Stimulated activated CD8-positive, alpha-beta memory T cell treated with anti-CD3 and anti-CD28 coated beads, Interleukin-4, amount 100 ng/mL, for 4 hours (primary cell): ENCODE results near the gene NCAPD3.

ENCODE experiments used
- DNase-seq, 2 donors: peaks; one replicate each; pipeline ENCODE4 v3.0.0-alpha.2; 2020; ENCODE audit warnings: low read depth in 2 of 2, low spot score in 1 of 2

NCAPD3 gene

DNA sequence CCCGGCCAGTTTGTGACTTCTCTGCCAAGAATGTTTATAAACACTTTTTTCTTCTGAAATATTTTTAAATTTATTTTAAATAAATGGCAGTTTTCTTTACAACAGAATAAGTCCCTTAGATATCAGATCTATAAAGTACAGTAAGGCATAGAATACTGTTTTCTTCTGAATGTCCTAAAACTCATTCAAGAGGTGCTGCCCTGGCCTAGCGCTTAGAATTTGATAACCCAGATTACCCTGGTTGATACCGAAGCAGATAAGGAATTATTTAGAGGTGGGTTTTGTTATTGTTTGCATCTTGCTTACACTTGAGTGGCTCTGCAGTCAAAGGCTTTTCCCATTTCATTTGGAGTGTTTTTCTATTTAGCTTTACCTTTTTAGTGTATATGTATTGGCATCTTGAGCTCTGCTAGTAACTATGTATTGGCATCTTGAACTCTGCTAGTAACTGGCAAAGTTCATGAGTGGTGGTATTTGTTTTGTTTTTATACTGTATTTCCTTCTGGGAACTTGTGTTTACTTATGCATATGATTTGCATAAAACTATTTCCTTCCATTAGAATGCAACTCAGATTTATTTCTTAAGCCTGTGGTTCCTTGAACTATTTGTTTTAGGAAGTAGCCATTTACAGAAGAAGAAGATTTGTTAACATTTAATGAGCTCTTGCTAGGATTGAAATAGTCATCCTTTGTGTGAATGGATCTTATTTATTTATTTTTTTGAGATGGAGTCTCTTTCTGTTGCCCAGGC, 30.8 kb upstream of the NCAPD3 start:
- no peak for DNase-seq

DNA sequence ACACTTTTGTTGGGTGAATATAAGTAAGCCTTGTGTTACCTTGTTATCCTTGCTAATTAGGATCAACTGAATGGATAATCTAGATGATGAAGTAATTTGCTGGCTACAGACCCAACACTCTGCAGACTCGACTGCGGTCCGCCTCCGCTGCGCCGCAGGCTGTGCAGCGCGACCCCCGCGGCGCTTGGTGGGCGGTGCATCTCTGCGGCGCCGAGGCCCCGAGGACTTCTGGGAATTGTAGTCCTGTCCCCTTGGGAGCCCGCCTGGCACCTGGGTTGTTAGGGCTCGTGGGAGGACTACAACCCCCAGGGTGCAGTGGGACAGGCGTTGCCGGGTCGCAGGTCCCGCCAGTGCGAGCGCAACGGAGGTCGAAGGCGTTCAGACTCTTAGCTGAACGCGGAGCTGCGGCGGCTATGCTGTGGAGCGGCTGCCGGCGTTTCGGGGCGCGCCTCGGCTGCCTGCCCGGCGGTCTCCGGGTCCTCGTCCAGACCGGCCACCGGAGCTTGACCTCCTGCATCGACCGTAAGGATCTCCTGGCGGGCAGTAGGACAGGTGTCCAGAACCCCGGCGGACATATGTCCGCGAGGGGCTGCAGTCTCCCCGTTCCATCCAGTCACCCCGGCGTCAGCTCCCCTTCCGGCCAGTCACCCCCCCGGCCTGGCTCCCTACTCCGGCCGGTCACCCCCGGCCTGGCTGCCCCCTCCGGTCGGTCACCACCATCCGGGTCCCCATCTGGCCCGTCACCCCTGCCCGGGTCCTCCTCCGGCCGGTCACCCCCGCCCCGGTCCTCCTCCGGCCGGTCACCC, 29.6 kb upstream of the NCAPD3 start, which contains the start of the genes ACAD8 and THYN1:
ACAD8 (plus strand) TSS at position 381 of the 806 bp plus-strand sequence; CDS start at position 414, 33 bp downstream.
THYN1 (minus strand) TSS at position 165 of the 806 bp plus-strand sequence. CDS start 470 bp downstream, outside the sequence.
- DNase-seq = peak; percentile 82 to 92

DNA sequence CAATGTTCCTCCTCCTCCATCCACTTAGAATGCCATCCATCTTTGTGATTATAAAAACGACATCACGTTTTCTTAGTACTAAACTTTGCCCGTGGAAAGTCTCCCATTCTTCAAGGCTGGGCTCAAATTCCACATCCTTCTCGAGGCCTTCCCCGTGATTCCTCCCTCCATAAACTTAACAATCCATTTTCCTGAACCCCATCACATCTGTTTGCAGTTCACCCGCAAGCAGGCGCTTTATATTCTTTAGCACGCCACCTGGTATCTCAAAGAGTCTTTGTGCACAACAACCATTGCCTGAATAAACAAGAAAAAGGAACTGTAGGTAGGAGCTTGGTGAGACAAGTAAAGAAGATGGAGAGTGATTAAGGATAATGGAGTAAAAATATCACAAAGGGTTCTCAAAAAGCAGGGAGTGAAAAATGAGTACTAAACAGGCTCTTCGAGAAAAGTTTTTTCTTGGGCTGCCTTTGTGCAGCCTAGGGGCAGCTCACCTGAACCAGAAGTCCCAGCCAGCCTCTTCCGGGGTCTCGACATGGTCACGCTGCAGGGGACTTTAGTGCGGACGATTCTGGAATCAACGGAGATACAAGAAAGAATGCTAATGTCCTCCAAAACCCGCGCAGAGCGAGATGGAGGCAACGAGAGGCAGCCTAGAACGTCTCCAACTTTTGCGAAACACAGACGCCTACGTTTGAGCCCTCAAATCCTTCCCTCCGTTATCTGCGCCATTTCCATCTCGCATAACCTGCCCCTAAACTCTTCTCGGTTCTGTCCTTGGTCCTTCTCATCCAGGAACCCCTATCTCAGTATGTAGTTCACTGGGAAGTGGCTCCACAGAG, 28.8 kb upstream of the NCAPD3 start:
- no peak for DNase-seq

DNA sequence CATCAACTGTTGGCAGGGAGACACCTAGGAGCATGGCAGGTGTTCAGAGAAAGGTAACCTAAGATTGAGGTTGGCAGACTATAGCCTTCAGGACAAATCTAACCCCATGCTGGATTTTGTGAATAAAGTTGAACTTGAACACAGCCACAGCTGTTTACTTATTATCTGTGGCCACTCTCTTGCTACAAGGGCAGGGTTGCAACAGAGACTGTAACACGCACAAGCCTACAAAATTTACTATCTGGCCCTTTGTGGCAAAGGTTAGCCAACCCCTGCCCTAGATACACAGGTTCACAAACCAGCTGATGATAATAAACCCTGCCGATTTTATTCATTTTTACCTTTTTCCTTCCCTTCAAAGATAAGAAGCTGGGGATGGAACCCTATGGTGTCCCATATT, 26.9 kb upstream of the NCAPD3 start:
- no peak for DNase-seq

DNA sequence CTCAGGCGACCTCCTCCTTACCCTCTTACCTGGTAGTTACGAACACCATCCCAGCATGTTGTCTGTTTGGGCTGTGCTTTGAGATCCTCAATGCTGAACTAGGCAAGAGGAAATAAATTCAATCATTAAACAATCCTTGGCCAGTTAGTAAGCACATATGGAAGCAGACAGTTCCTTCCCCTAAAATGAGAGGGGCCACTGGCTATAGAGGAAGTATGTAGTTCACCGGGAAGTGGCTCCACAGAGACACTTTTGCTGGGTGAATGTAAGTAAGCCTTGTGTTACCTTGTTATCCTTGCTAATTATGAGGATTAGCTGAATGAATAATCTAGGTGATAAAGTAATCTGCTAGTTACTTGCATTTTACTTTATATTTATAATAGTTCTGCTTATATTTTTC, 26.5 kb upstream of the NCAPD3 start:
- DNase-seq = no peak

DNA sequence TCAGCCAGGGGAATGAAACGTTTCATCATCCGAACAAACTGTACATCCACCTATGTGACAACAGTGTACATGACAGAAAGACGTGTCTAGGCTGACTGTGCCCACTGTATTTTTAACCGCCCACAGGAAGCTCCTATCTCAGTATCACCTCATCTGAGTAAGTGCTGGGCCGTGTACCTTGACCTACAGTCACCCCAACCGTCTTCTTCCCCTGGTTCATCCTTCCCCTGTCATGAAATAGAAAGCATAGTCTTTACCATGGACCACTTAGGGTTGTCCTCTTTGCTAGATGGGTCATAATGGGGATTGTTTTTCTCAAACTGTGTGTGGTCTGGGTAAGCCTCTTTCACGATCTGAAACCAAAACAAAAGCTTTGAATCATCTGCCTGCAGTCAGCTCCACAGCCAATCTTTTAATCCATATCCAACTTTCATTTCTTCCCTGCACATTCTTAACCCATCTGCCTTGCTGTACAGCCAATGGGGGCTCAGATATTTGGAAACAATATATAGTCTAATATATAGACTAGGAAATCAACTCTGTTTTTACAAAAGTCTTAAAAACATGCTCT, 25.2 kb upstream of the NCAPD3 start:
- DNase-seq = no peak

DNA sequence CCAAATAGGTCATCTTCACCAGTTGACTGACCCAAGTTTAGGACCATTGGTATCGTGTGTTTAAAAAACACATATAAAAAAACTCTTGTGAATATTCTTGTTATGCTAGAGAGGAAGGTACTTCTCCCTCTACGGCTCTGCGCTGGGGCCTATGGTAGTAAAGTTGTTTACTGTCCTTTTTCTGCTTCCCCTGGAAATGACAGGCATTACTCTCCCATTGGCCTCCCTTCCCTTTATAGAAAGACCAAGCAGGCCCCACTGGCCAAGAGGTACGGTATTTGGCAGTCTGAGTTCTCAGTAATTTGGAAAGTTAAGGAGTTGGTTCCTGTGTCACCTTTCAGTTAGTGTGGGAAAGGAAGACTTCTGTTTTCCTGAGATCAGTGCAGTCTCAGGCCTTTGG, 22.9 kb upstream of the NCAPD3 start:
- no peak for DNase-seq

DNA sequence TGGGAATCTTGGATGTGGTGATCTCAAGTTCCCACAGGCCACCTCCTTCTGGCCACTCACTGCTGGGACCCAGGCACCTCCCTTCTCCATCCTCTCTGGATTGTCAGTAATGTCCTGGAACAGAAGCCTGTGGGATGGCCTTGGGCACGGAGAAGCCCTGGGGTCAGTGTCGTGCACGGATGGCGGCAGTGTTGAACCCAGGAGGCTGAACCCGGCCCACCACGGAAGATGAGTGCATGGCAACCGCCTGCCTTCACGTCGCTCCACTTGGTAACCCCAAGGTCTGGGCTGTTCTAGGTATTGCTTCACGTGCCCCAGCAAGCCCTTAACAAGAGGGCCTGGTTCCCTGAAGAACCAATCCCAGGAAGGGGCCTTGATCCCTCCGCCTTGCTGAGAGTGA, 22.3 kb upstream of the NCAPD3 start:
- DNase-seq = no peak

DNA sequence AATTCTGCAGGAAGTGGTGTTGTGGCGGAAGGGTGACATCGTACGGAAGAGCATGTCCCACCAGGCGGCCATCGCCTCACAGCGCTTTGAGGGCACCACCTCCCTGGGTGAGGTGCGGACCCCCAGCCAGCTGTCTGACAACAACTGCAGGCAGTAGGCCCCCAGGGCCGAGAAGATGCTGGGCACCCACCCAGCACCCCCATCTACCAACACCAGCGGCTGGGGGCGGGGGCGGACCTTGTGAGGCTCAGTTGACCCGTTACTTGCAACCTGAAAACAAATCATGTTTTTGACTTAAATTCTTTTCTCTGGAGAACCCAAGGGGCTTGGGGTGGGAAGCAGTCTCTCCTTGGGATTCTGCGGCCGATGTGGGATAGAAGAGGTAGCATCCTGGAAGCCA, 21.7 kb upstream of the NCAPD3 start:
- DNase-seq = no peak

DNA sequence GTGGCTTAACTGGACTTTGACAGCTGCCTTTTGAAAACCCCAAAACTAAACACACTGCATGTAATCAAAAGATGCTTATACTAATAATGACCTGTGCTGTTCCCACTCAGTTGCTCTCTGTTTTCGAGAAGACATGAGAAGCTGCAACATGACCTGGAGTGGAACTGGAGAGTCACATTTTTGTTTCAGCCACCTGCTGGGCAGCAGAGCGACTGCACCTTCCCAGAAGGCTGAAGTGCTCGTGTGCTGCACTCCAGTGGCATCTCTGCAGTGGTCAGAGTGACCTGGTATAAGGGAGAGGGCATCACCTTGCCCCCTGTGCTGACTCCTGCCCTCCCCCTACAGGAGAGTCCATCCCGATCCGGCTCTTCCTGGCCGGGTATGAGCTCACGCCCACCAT, 20.8 kb upstream of the NCAPD3 start:
- DNase-seq = no peak

DNA sequence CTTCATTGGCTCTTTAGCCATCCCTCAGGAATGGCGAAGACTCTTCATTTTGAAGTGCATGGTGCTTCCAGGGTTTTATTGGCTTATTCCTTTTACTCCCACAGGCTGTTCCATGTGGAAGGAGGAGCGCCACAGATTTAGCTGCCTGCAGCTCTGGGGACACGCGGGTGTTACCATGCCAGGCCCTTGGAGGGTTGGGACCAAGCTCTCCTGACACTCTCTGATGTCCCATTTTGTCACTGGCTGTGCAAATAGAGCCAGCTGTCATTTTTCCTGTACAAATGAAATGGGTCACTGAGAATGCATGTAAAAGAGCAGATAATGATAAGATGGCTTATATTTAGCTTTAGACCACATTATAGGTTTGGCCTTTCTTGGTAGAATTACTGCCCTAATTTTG, 20.1 kb upstream of the NCAPD3 start:
- DNase-seq = no peak

DNA sequence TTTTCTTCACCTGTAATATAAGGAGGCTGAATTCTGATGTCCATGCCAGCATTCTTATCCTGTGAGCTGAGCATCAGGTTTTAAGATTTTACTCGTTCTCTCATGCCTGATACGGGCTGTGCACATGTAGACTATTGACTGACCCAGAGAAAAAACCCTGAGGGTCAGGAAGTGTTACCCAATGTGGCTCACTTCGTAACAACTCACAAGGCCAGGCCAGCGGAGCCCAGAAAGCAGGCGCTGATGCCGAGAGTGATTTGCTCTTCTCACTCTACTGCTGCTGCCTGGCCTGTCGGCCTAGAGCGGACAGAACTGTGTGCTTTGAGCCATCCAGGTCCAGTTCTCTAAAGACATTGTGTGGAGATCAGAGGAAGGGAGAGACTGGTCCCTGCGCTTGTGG, 18.6 kb upstream of the NCAPD3 start:
- no peak for DNase-seq

DNA sequence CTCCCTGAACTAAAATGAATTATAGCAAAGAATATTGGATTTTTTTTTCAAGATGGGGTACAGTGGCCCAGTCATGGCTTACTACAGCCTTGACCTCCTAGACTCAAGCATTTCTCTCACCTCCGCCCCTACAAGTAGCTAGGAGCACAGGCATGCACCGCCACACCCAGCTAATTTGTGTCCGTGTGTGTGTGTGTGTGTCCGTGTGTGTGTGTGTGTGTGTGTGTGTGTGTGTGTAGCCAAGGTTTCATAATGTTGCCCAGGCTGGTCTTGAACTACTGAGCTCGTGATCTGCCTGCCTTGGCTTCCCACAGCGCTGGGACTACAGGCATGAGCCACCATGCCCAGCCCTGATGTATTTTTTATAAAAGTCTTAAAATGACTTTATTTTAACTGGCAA, 16.8 kb upstream of the NCAPD3 start:
- DNase-seq = no peak

DNA sequence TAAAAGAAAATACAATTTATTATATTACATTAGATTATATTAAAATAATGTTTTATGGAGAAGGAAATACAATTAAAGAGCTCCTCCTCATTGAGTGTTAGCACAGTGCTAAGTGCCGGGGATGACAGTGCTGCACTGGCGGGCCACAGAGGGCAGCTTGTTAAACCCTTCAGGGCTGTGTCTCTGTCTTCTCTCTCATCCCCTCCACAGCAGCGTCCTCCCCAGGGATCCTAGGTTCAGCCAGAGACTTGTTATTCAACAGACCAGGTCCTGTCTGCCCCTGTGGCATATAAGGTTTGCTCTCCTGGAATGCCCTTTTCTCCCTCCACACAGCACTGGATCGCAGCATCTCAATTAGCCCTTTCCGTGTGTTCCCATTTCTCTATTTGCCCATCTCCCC, 15.2 kb upstream of the NCAPD3 start:
- DNase-seq = no peak

DNA sequence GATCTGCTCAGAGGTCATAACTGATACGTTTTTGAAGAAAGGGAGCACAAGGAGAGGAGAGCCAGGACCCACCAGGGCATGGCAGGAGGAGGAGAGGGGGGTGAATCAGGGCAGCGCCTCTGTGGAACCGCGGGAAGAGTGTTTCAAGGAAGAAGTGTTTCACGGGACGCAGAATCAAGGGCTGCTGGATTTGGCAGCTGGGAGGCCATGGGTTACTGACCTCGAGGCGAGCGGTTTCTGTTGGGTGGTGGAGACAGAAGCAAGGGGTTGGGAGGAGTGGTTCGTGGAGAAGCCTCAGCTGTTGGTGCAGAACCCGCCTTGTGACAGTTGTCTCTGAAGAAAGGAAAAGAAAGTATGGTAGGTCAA, 13.8 kb upstream of the NCAPD3 start:
- no peak for DNase-seq

DNA sequence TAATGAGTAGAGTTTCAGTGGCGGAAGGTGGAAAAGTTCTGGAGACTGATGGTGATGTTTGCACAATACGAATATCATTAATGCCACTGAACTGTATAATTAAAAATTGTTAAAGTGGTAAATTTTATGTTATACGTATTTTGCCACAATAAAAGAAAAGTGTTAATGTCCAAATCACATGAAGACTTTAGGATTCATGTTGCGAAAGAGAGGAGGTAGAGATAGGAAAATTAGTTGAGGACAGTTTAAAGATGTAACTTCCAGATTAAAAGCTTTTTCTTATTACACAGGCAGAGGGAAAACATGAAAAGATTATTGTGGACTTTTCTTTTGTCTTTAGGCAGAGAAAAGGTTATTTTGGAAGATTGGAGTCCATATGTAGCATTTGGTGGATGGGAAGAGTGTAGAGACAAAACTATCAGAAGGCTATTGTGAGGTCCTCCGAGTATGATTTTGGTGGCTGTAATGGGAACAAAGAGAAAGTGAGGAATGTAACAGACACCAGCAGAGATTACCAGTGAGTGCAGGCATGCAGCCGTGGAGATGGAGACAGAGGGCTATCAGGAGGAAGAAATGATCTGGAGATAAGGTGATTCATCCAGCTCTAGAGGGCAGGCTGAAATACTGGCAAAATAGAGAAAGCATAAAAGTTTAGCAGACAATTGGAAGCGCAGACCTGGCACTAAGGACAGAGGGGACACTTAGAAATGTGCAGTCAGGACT, 13.2 kb upstream of the NCAPD3 start:
- no peak for DNase-seq

DNA sequence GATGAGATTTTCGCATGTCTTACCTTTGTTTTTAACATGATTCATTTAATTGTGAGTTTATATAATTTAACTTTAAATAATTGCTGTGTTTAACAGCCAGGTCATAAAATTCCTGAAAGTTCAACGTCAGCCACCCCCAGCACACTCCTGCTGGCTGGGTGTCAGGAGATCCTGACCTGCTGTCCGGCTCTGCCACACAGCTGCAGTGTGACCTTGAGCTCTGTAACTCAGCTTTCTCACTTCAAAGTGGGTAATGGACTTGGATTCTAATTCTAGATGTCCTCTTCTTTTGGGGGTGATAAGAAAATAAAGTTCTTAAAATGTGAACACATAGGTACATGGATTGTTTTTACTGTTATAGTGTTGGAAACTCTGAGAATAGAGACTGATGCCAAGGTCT, 11.6 kb upstream of the NCAPD3 start:
- DNase-seq = no peak

DNA sequence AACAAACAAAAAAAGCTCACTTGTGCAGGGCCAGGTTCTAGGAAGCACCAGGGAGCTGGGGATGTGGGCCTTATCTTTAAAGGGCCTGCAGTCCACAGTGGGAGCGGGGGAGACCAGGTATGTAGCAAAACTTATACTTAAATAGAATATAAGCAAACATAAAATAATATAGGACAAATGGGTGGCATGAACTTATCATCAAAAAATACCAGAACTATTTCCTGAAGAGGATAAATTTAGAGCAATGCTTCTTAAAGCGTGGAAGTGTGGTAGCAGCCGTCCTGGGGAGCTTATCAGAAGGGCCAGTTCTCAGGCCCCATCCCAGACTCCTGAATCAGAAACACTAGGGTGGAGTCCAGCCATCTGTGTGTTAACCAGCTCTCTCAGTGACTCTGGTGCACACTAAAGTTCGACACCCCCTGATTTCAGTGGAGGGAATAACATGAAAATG, 10.0 kb upstream of the NCAPD3 start:
- DNase-seq = no peak

DNA sequence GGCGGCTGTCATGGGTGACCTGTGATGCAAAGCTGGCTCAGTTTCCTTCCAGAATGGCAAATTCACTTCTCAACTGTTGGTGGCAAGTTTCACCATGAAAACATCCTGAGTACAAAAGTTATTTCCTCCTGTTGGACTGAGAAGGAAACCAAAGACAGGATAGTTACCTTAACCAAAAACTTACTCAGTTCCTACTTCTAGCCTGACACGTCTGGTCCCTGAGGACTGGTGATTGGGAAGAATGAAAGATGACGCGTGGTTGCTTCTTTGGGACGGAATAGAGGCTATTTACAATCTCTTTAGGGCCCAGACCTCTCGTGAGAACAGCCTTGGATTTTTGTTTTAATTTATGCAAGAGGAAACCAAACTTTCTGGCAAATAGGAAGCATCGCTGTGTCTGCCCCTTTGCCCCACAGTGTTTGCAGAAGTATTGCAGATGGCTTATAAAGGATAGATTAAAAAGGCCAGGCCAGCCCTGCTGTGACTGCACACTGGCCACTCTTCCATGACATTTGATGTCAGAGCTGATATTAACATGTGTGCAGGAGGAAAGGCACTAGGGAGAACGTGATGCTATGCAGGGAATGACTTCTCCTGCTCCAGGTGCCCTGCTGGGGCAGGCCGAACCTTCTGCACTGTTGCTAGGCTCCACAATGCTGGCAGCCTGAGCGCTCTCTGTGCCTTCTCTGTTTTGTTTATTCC, 8.3 kb upstream of the NCAPD3 start:
- no peak for DNase-seq

DNA sequence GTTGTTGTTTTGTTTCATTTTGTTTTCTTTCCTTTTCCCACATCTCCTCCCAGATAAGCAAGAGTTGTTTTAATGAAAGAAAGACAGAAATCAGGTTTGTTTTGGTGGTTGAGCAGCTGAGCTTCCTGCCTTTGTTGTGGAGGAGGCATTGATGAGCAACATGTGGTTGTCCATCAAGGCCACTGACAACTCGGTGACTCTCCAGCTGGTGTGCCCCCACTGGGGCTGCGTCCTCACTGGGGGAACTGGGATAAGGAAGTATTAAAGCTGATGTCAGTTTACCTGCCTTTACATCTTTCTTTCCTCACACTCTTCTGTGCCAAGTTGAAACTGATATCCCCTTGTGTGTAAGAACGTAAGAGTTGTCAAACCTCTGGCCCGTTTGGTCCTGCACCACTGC, 6.6 kb upstream of the NCAPD3 start:
- DNase-seq = no peak
